HCT116 (cell line): Measurements from ENCODE around the gene ZNRF3. TPM values are rescaled to one million over a fixed set of nuclear protein-coding genes. Genes with fewer than 3 reads are reported as not detected.
"Not testable (repeated sequence)": the region's sequence is repeated elsewhere in the genome, so short reads cannot be mapped to it uniquely, and the experiment has no call there.

Experiments used
- ATAC-seq: fragments of 200-7000 bp; cut with Tn5 transposase; 2 replicates; pipeline ENCODE4 v1.9.1; 2020; ENCODE audit warnings: mild to moderate bottlenecking, moderate library complexity
- BruUV-seq: library from RNA; stranded (reverse); fragments of 400-500 nt; replicated peaks from 2 replicates; lab custom pipeline; 2021; lab: Mats Ljungman, UMichigan
- CTCF ChIA-PET: fragments of 300-600 bp; sonication (Branson Sonifier 250); formaldehyde crosslinking; loops from one replicate; lab custom pipeline; 2021; ENCODE audit warnings: antibody characterized with exemption; lab: Charles Lee
- POLR2A ChIA-PET: fragments of 300-600, 350-600 bp; sonication (Branson Sonifier 250); formaldehyde crosslinking; loops from one replicate; lab custom pipeline; 2021; ENCODE audit warnings: antibody characterized with exemption; lab: Charles Lee
- RAD21 ChIA-PET, 2 experiments: fragments of 300-600 bp; sonication (Branson Sonifier 250); formaldehyde crosslinking; loops; one replicate each; lab custom pipeline; 2023; ENCODE audit warnings: low total read pairs in 2 of 2; ENCODE audit not compliant: uncharacterized antibody in 2 of 2, unreplicated experiment in 2 of 2, low non-redundant PET in 1 of 2; lab: Charles Lee
- DNase-seq: peaks from one replicate; pipeline ENCODE4 v3.0.0-alpha.2; 2010; ENCODE audit warnings: low read depth, low spot score
- H2AFZ ChIP-seq: fragments of 200-600 bp; shearing (Covaris generic), sonication (generic); 2 replicates; pipeline ENCODE4 v1.6.1; 2017; ENCODE audit warnings: low read depth, mixed run types, mixed read lengths, antibody characterized with exemption, low read length; ENCODE audit not compliant: poor library complexity, severe bottlenecking
- H3K27ac ChIP-seq: 2 replicates; pipeline ENCODE4 v1.5.1; 2012; ENCODE audit warnings: low read depth, low read length
- H3K27me3 ChIP-seq: fragments of 200-600 bp; sonication (generic); 2 replicates; pipeline ENCODE4 v1.6.1; 2016; ENCODE audit warnings: mixed run types, low read length, mixed read lengths; ENCODE audit not compliant: insufficient read depth
- H3K36me3 ChIP-seq, 2 experiments: fragments of 200-500 bp in 1 of 2; fragments of 200-600 bp in 1 of 2; sonication (Bioruptor generic) in 1 of 2; sonication (generic) in 1 of 2; 2 replicates each; pipeline versions ENCODE4 v1.5.1 to v1.6.1; 2014 to 2016; ENCODE audit warnings: low read length in 2 of 2, inconsistent platforms in 1 of 2, mixed read lengths in 1 of 2, mixed run types in 1 of 2; ENCODE audit not compliant: insufficient read depth in 2 of 2, control insufficient read depth in 1 of 2
- H3K4me1 ChIP-seq, 2 experiments: fragments of 200-600 bp in 1 of 2; sonication (generic) in 1 of 2; 2 replicates each; pipeline versions ENCODE4 v1.5.1 to v1.6.1; 2012 to 2017; ENCODE audit warnings: low read length in 2 of 2, inconsistent platforms in 1 of 2, mild to moderate bottlenecking in 1 of 2, mixed read lengths in 1 of 2, mixed run types in 1 of 2, moderate library complexity in 1 of 2; ENCODE audit not compliant: insufficient read depth in 2 of 2, control insufficient read depth in 1 of 2
- H3K4me2 ChIP-seq: fragments of 200-600 bp; sonication (generic); 2 replicates; pipeline ENCODE4 v1.6.1; 2017; ENCODE audit warnings: mixed run types, low read length, mixed read lengths
- H3K4me3 ChIP-seq, 2 experiments: fragments of 200-600 bp in 1 of 2; sonication (generic) in 1 of 2; replicated peaks in 1 of 2; 2 replicates each; pipeline ENCODE4 v1.5.1; 2011 to 2016; ENCODE audit warnings: low read length in 2 of 2, control low read depth in 1 of 2, low read depth in 1 of 2, mild to moderate bottlenecking in 1 of 2, mixed read lengths in 1 of 2, mixed run types in 1 of 2
- H3K79me2 ChIP-seq: fragments of 200-600 bp; sonication (generic); 2 replicates; pipeline ENCODE4 v1.6.1; 2017; ENCODE audit warnings: mild to moderate bottlenecking, mixed run types, low read length, moderate library complexity, mixed read lengths; ENCODE audit not compliant: insufficient read depth
- H3K9ac ChIP-seq: fragments of 200-600 bp; sonication (generic); 2 replicates; pipeline ENCODE4 v1.6.1; 2016; ENCODE audit warnings: low read length, mixed read lengths
- H3K9me2 ChIP-seq: fragments of 200-600 bp; sonication (generic), shearing (Covaris generic); 2 replicates; pipeline ENCODE4 v1.6.1; 2017; ENCODE audit warnings: mixed run types, mild to moderate bottlenecking, moderate library complexity; ENCODE audit not compliant: insufficient read depth
- H3K9me3 ChIP-seq, 2 experiments: fragments of 200-500 bp in 1 of 2; fragments of 200-600 bp in 1 of 2; sonication (Bioruptor generic) in 1 of 2; sonication (generic) in 1 of 2; 2 replicates each; pipeline ENCODE4 v1.6.1; 2014 to 2017; ENCODE audit warnings: low read length in 2 of 2, mixed read lengths in 2 of 2, inconsistent platforms in 1 of 2, low read depth in 1 of 2, mild to moderate bottlenecking in 1 of 2, mixed run types in 1 of 2, moderate library complexity in 1 of 2; ENCODE audit not compliant: control insufficient read depth in 1 of 2, insufficient read depth in 1 of 2
- H4K20me1 ChIP-seq: fragments of 200-600 bp; sonication (generic), shearing (Covaris generic); 2 replicates; pipeline ENCODE4 v1.6.1; 2017; ENCODE audit warnings: mixed run types, mild to moderate bottlenecking, moderate library complexity; ENCODE audit not compliant: insufficient read depth
- EGR1 ChIP-seq: IDR thresholded peaks from 2 replicates; pipeline ENCODE4 v1.6.1; 2012; ENCODE audit warnings: low read depth
- ELF1 ChIP-seq: IDR thresholded peaks from 2 replicates; pipeline ENCODE4 v1.6.1; 2012; ENCODE audit warnings: low read depth, borderline replicate concordance
- EZH2phosphoT487 ChIP-seq: fragments of 200-600 bp; IDR thresholded peaks from 2 replicates; pipeline ENCODE4 v1.6.1; 2018; ENCODE audit warnings: antibody characterized with exemption, borderline replicate concordance
- FOSL1 ChIP-seq: IDR thresholded peaks from 2 replicates; pipeline ENCODE4 v1.6.1; 2012; ENCODE audit warnings: low read depth
- JUND ChIP-seq: IDR thresholded peaks from 2 replicates; pipeline ENCODE4 v1.6.1; 2012
- POLR2AphosphoS5 ChIP-seq: IDR thresholded peaks from 2 replicates; pipeline ENCODE4 v1.6.1; 2011; ENCODE audit warnings: mild to moderate bottlenecking, low read depth, low read length, moderate library complexity
- RAD21 ChIP-seq: IDR thresholded peaks from 2 replicates; pipeline ENCODE4 v1.6.1; 2012; ENCODE audit warnings: low read depth, mild to moderate bottlenecking
- SRF ChIP-seq: IDR thresholded peaks from 2 replicates; pipeline ENCODE4 v1.6.1; 2012; ENCODE audit warnings: low read depth
- TCF7L2 ChIP-seq: IDR thresholded peaks from 2 replicates; pipeline ENCODE4 v1.7.0; 2011; ENCODE audit warnings: borderline replicate concordance, inconsistent platforms; ENCODE audit not compliant: insufficient read depth, insufficient read length; ENCODE audit errors: extremely low read depth
- YY1 ChIP-seq: IDR thresholded peaks from 2 replicates; pipeline ENCODE4 v1.6.1; 2011; ENCODE audit warnings: low read length, low read depth, moderate library complexity, mild to moderate bottlenecking; ENCODE audit not compliant: insufficient replicate concordance; ENCODE audit errors: extremely low read depth
- ZFX ChIP-seq: fragments of 450-650 bp; IDR thresholded peaks from 2 replicates; pipeline ENCODE4 v1.6.1; 2017
- ZNF274 ChIP-seq: fragments of 200-500 bp; sonication (Bioruptor generic); IDR thresholded peaks from 2 replicates; pipeline ENCODE4 v1.6.1; 2014; ENCODE audit warnings: mild to moderate bottlenecking, low read depth, low read length, inconsistent platforms
- intact Hi-C: fragments of 100-400 bp; cut with micrococcal nuclease; formaldehyde crosslinking; loops from 2 replicates; pipeline ENCODE4 v1.10.0; 2022
- total RNA-seq: library from RNA; stranded (reverse); gene quantifications from one replicate; pipeline ENCODE4 v1.2.1, GENCODE V29; 2021; ENCODE audit not compliant: unreplicated experiment
- TF ChIP-seq, protein P1 (sequence below): IDR thresholded peaks from 2 replicates; pipeline ENCODE4 v1.6.1; 2012
- TF ChIP-seq, protein P2 (sequence below): IDR thresholded peaks from 2 replicates; pipeline ENCODE4 v1.6.1; 2012
- TF ChIP-seq, protein P3 (sequence below): IDR thresholded peaks from 2 replicates; pipeline ENCODE4 v1.6.1; 2012; ENCODE audit warnings: low read depth

The ZNRF3 gene
- total RNA-seq, 1 experiment from 2014 or later = 12.2 TPM

DNA sequence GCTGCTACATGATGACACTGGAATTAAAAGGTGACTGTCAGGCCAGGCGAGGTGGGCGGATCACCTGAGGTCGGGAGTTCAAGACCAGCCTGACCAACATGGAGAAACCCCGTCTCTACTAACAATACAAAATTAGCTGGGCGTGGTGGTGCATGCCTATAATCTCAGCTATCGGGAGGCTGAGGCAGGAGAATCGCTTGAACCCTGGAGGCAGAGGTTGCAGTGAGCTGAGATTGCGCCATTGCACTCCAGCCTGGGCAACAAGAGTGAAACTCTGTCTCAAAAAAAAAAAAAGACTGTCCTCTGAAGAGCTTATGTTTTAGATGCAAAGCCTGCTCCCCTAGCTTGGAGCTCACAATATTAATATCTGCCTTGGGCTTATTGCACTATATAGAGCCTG lies 122.4 kb downstream of the ZNRF3 start:
- ChIA-PET RAD21 (interaction anchor here (0.7 to 1.9 kb wide), 2 partner anchors 10 to 26 kb away, joined by 3 to 7 read pairs; no protein-coding TSS in a partner anchor), POLR2A (interaction anchor here (0.7 kb wide), 1 partner anchor 156 kb away, joined by 4 read pairs; no protein-coding TSS in a partner anchor)
- H3K27me3 ChIP-seq, H3K4me3 ChIP-seq, intact Hi-C loops, H4K20me1 ChIP-seq, ATAC-seq, H2AFZ ChIP-seq, BruUV-seq, CTCF ChIA-PET, H3K36me3 ChIP-seq, H3K9me2 ChIP-seq, DNase-seq, H3K9me3 ChIP-seq: not testable (repeated sequence)
- Histone ChIP-seq H3K79me2 (peaks cover 15% of the 10 kb centered on the region; the same call in 1 of the 2 replicates), H3K9ac (peak overlapping the region; percentile 60), H3K27ac (peak overlapping the region; percentile 95), H3K4me2 (peak overlapping the region; percentile 76), H3K4me1 (peaks cover 57% of the 10 kb centered on the region in 2 experiments)

DNA sequence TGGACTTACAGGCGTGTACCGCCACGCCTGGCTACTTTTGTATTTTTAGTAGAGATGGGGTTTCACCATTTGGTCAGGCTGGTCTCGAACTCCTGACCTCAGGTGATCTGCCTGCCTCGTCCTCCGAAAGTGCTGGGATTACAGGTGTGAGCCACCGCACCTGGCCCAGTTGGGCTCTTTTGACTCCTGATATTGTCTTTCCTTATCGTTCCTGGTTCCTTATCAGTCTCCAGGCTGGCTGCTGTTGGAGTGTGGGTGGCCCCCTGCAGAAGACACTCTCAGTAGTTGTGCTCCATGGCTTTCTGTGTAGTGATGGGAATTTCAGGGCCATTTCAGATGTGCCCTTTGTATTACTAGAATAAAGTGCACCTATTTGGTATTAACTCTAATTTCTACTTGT lies 123.0 kb downstream of the ZNRF3 start:
- H3K36me3 ChIP-seq = 0 out of 4 replicates have a peak, but pooled peaks cover 0 to 4% of the 10 kb centered on the region in 2 experiments
- H3K27me3 ChIP-seq = no peaks in the 10 kb centered on the region
- no peak overlapping the region for H3K9ac ChIP-seq
- BruUV-seq = no TSS peak
- DNase-seq = no peak
- H3K27ac ChIP-seq = peak overlapping the region; percentile 25; the same call in 1 of the 2 replicates
- H3K79me2 ChIP-seq = peaks cover 18% of the 10 kb centered on the region; the same call in 1 of the 2 replicates
- H3K4me2 ChIP-seq = no peak overlapping the region
- H3K4me1 ChIP-seq = peaks cover 56 to 57% of the 10 kb centered on the region in 2 experiments
- POLR2A ChIA-PET = interaction anchor here (0.7 kb wide), 1 partner anchor 157 kb away, joined by 4 read pairs; no protein-coding TSS in a partner anchor
- RAD21 ChIA-PET = no interaction called here
- H3K9me2 ChIP-seq = no peaks in the 10 kb centered on the region
- CTCF ChIA-PET = no interaction called here
- intact Hi-C loops = no loop called here
- ATAC-seq = no peak
- H2AFZ ChIP-seq = no peak overlapping the region
- H4K20me1 ChIP-seq = no peaks in the 10 kb centered on the region
- TF ChIP-seq RAD21 (no peak), JUND (no peak), EZH2phosphoT487 (no peak), ZNF274 (no peak), FOSL1 (no peak), SRF (no peak), ZFX (no peak), TCF7L2 (no peak), YY1 (no peak), ELF1 (no peak), EGR1 (no peak), POLR2AphosphoS5 (no peak)
- TF ChIP-seq, protein P1, sequence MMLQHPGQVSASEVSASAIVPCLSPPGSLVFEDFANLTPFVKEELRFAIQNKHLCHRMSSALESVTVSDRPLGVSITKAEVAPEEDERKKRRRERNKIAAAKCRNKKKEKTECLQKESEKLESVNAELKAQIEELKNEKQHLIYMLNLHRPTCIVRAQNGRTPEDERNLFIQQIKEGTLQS = no peak
- TF ChIP-seq, protein P2, sequence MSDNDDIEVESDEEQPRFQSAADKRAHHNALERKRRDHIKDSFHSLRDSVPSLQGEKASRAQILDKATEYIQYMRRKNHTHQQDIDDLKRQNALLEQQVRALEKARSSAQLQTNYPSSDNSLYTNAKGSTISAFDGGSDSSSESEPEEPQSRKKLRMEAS = no peak
- TF ChIP-seq, protein P3, sequence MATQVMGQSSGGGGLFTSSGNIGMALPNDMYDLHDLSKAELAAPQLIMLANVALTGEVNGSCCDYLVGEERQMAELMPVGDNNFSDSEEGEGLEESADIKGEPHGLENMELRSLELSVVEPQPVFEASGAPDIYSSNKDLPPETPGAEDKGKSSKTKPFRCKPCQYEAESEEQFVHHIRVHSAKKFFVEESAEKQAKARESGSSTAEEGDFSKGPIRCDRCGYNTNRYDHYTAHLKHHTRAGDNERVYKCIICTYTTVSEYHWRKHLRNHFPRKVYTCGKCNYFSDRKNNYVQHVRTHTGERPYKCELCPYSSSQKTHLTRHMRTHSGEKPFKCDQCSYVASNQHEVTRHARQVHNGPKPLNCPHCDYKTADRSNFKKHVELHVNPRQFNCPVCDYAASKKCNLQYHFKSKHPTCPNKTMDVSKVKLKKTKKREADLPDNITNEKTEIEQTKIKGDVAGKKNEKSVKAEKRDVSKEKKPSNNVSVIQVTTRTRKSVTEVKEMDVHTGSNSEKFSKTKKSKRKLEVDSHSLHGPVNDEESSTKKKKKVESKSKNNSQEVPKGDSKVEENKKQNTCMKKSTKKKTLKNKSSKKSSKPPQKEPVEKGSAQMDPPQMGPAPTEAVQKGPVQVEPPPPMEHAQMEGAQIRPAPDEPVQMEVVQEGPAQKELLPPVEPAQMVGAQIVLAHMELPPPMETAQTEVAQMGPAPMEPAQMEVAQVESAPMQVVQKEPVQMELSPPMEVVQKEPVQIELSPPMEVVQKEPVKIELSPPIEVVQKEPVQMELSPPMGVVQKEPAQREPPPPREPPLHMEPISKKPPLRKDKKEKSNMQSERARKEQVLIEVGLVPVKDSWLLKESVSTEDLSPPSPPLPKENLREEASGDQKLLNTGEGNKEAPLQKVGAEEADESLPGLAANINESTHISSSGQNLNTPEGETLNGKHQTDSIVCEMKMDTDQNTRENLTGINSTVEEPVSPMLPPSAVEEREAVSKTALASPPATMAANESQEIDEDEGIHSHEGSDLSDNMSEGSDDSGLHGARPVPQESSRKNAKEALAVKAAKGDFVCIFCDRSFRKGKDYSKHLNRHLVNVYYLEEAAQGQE = no peak
- H3K9me3 ChIP-seq = no peaks in the 10 kb centered on the region
- H3K4me3 ChIP-seq = no peak overlapping the region
